Type B pancreatic cell (in vitro differentiated cells): ENCODE results near the gene EMD. TPM values are rescaled to one million over a fixed set of nuclear protein-coding genes. Genes with fewer than 3 reads are reported as not detected.

Experiments used
- DNase-seq: peaks from one replicate; pipeline ENCODE4 v3.0.0; 2021; ENCODE audit warnings: mixed read lengths; ENCODE audit not compliant: unreplicated experiment; ENCODE audit errors: extremely low spot score
- H3K27ac Mint-ChIP-seq: 2 replicates; pipeline ENCODE4 v1.8.0; 2021; ENCODE audit warnings: mild to moderate bottlenecking, mixed read lengths
- H3K27me3 Mint-ChIP-seq: 2 replicates; pipeline ENCODE4 v1.8.0; 2021; ENCODE audit warnings: mixed read lengths
- H3K36me3 Mint-ChIP-seq: 2 replicates; pipeline ENCODE4 v1.8.0; 2021; ENCODE audit warnings: mixed read lengths
- H3K4me1 Mint-ChIP-seq: one replicate; pipeline ENCODE4 v1.8.0; 2021; ENCODE audit warnings: mixed read lengths; ENCODE audit not compliant: unreplicated experiment
- H3K4me3 Mint-ChIP-seq: 2 replicates; pipeline ENCODE4 v1.8.0; 2021; ENCODE audit warnings: mild to moderate bottlenecking, mixed read lengths
- H3K9me3 Mint-ChIP-seq: 2 replicates; pipeline ENCODE4 v1.8.0; 2021; ENCODE audit warnings: mixed read lengths
- total RNA-seq: library from RNA; stranded (reverse); gene quantifications from 2 replicates; pipeline ENCODE4 v1.2.1, GENCODE V29; 2021; ENCODE audit warnings: low replicate concordance
- TF ChIP-seq, protein P1 (sequence below): fragments of 200-600 bp; sonication (generic); conservative IDR thresholded peaks from 2 replicates; pipeline ENCODE4 v1.5.0; 2021; ENCODE audit warnings: antibody characterized with exemption, mild to moderate bottlenecking

EMD gene
- total RNA-seq, 1 donor from 2014 or later, result 56.7 TPM

- Mint-ChIP-seq H3K36me3 (no peaks in the 10 kb centered on the region), H3K9me3 (no peaks in the 10 kb centered on the region), H3K4me3 (no peak overlapping the region), H3K4me1 (peaks cover 5% of the 10 kb centered on the region), H3K27me3 (no peaks in the 10 kb centered on the region), H3K27ac (no peak overlapping the region)
- no peak for DNase-seq
- TF ChIP-seq, protein P1, sequence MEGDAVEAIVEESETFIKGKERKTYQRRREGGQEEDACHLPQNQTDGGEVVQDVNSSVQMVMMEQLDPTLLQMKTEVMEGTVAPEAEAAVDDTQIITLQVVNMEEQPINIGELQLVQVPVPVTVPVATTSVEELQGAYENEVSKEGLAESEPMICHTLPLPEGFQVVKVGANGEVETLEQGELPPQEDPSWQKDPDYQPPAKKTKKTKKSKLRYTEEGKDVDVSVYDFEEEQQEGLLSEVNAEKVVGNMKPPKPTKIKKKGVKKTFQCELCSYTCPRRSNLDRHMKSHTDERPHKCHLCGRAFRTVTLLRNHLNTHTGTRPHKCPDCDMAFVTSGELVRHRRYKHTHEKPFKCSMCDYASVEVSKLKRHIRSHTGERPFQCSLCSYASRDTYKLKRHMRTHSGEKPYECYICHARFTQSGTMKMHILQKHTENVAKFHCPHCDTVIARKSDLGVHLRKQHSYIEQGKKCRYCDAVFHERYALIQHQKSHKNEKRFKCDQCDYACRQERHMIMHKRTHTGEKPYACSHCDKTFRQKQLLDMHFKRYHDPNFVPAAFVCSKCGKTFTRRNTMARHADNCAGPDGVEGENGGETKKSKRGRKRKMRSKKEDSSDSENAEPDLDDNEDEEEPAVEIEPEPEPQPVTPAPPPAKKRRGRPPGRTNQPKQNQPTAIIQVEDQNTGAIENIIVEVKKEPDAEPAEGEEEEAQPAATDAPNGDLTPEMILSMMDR, result no peak
These were observed 27.7 kb upstream of the EMD start for GRCh38 chrX:154351183-154352011.

- no peaks in the 10 kb centered on the region for H3K27me3 Mint-ChIP-seq
- H3K4me3 Mint-ChIP-seq, result no peak overlapping the region
- peaks cover 4% of the 10 kb centered on the region for H3K4me1 Mint-ChIP-seq
- no peak overlapping the region for H3K27ac Mint-ChIP-seq
- no peak for DNase-seq
- H3K36me3 Mint-ChIP-seq, result no peaks in the 10 kb centered on the region
- no peaks in the 10 kb centered on the region for H3K9me3 Mint-ChIP-seq
- TF ChIP-seq, protein P1, result no peak
These were observed 27.1 kb upstream of the EMD start for GRCh38 chrX:154352012-154352401.

- no peaks in the 10 kb centered on the region for H3K9me3 Mint-ChIP-seq
- H3K27me3 Mint-ChIP-seq, result no peaks in the 10 kb centered on the region
- DNase-seq, result no peak
- H3K4me1 Mint-ChIP-seq, result no peaks in the 10 kb centered on the region
- no peaks in the 10 kb centered on the region for H3K36me3 Mint-ChIP-seq
- H3K4me3 Mint-ChIP-seq, result no peak overlapping the region
- TF ChIP-seq, protein P1, result no peak
- H3K27ac Mint-ChIP-seq, result no peak overlapping the region
These were observed 26.6 kb upstream of the EMD start for GRCh38 chrX:154352466-154352865.

- Mint-ChIP-seq H3K27ac (no peak overlapping the region), H3K4me3 (no peak overlapping the region), H3K4me1 (no peaks in the 10 kb centered on the region), H3K36me3 (no peaks in the 10 kb centered on the region), H3K9me3 (no peaks in the 10 kb centered on the region), H3K27me3 (no peaks in the 10 kb centered on the region)
- no peak for DNase-seq
- TF ChIP-seq, protein P1, result no peak
These were observed 25.8 kb upstream of the EMD start for GRCh38 chrX:154353172-154353843.

- Mint-ChIP-seq H3K9me3 (no peaks in the 10 kb centered on the region), H3K27me3 (no peaks in the 10 kb centered on the region), H3K36me3 (no peaks in the 10 kb centered on the region), H3K4me3 (no peak overlapping the region), H3K27ac (no peak overlapping the region), H3K4me1 (no peaks in the 10 kb centered on the region)
- DNase-seq, result no peak
- TF ChIP-seq, protein P1, result no peak
These were observed 25.1 kb upstream of the EMD start for GRCh38 chrX:154354013-154354412.
